Lower lobe of right lung (tissue), 2 donors: Measurements from ENCODE around the gene PKNOX2. TPM values are rescaled to one million over a fixed set of nuclear protein-coding genes. Genes with fewer than 3 reads are reported as not detected.

Experiments
- ATAC-seq, 2 donors: fragments of 200-7000 bp; cut with Tn5 transposase; one replicate each; pipeline ENCODE4 v1.9.1; 2020 to 2022; ENCODE audit warnings: mild to moderate bottlenecking in 2 of 2, moderate library complexity in 2 of 2
- DNase-seq: peaks from one replicate; pipeline ENCODE4 v3.0.0-alpha.2; 2020
- H3K27ac ChIP-seq: fragments of 200-600 bp; one replicate; pipeline ENCODE4 v1.8.0; 2022
- H3K27me3 ChIP-seq: fragments of 200-600 bp; one replicate; pipeline ENCODE4 v1.8.0; 2022; ENCODE audit warnings: low read depth
- H3K36me3 ChIP-seq: fragments of 200-600 bp; one replicate; pipeline ENCODE4 v1.8.0; 2022; ENCODE audit warnings: mild to moderate bottlenecking
- H3K4me1 ChIP-seq: fragments of 200-600 bp; one replicate; pipeline ENCODE4 v1.8.0; 2022
- H3K4me3 ChIP-seq: fragments of 200-600 bp; one replicate; pipeline ENCODE4 v1.8.0; 2022; ENCODE audit warnings: mild to moderate bottlenecking
- H3K9me3 ChIP-seq: fragments of 200-600 bp; one replicate; pipeline ENCODE4 v1.8.0; 2022
- CTCF ChIP-seq: fragments of 200-600 bp; IDR thresholded peaks from one replicate; pipeline ENCODE4 v1.8.0; 2022; ENCODE audit warnings: antibody characterized with exemption, mild to moderate bottlenecking
- intact Hi-C: fragments of 100-400 bp; cut with DNase I; formaldehyde crosslinking; loops from one replicate; pipeline ENCODE4 v1.11.0; 2022
- total RNA-seq: library from RNA; stranded (reverse); fragmentation: NEBNext Ultra II Directional; extraction: Animal tissue kit (Norgen Biotek cat#: 25700); gene quantifications from one replicate; pipeline ENCODE4 v1.2.1, GENCODE V29; 2021
- donor health status: DM: no; HTN: yes; CAD: no; lungs with severe emphysema.

The PKNOX2 gene
- total RNA-seq, 1 donor from 2014 or later: 14.4 TPM

GRCh38 chr11:125177543-125177942 is 13.0 kb downstream of the PKNOX2 start:
- Histone ChIP-seq H3K36me3 (no peaks in the 10 kb centered on the region), H3K4me1 (no peaks in the 10 kb centered on the region), H3K9me3 (no peaks in the 10 kb centered on the region), H3K4me3 (no peak overlapping the region), H3K27ac (no peak overlapping the region), H3K27me3 (peaks cover 4% of the 10 kb centered on the region)
- TF ChIP-seq CTCF: no peak
- intact Hi-C loops: no loop called here
- ATAC-seq (no peak), DNase-seq (no peak)

DNA sequence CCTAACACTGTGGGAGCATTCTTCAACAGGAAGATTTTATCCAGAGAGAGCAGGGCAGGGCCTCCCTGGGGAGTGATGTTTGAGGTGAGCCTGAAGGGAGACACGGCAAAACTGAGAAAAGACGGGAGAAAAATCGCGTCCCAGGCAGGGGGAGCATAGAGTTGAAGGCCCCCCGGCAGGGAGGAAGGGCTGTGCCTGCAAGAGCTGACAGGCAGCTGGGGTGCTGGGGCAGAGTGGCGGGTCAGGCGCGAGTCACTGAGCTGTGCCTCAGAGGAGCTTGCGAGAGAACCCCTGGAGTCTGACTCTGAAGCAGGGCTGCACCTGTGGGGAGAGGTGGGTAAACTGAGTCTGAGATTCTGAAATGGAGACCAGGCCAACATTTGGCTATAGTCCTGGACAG is 14.8 kb downstream of the PKNOX2 start:
- H3K36me3 ChIP-seq: no peaks in the 10 kb centered on the region
- no peaks in the 10 kb centered on the region for H3K9me3 ChIP-seq
- DNase-seq: no peak
- intact Hi-C loops: no loop called here
- H3K4me1 ChIP-seq: no peaks in the 10 kb centered on the region
- no peak overlapping the region for H3K4me3 ChIP-seq
- H3K27me3 ChIP-seq: peaks cover 4% of the 10 kb centered on the region
- no peak overlapping the region for H3K27ac ChIP-seq
- no peak for TF ChIP-seq CTCF
- no peak for ATAC-seq

- no peak for TF ChIP-seq CTCF
- no peaks in the 10 kb centered on the region for H3K36me3 ChIP-seq
- H3K9me3 ChIP-seq: no peaks in the 10 kb centered on the region
- intact Hi-C loops: no loop called here
- peaks cover 4% of the 10 kb centered on the region for H3K27me3 ChIP-seq
- H3K27ac ChIP-seq: no peak overlapping the region
- H3K4me3 ChIP-seq: no peak overlapping the region
- no peak for DNase-seq
- no peaks in the 10 kb centered on the region for H3K4me1 ChIP-seq
- no peak for ATAC-seq
Observed at GRCh38 chr11:125179895-125180294, 15.3 kb downstream of the PKNOX2 start.

DNA sequence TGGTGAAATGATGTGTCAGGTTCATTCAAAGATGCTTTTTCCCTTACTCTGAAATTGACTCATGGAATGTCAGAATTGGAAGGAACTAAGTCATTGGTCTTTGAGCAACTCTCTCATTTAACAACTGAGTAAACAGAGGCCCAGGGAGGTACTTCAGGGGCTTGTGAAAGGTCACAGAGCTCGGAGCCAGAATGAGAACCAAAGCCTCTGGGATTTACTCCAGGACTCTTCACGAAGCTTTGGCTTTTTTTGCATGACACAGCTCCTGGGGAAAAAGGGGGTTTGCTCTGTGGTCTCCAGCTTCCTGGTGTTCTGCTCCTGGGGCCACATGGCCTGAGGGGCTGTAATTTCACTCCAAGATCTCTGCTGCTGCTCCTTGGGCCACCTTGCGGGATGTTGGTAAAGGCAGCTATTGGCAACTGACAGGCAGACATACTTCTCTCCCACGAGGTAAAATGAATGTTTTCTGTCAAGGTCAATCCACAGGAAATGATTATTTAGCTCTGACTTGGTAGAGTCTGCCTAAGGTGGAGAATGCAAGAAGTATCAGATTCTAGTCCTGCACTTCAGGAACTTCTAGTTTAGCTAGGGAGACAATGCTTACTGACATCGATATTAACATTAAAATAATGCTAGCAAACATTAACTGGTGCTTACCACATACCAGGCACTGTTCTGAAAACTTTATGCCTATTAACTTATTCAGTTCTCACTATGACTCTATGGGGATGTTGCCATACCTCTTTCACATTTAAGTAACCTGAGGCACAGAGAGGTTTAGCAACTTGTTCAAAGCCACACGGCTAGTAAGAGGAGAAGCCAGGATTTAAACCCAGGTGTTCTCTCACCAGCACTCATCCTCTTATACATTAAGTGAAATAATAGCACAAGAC is 16.1 kb downstream of the PKNOX2 start:
- Histone ChIP-seq H3K4me3 (no peak overlapping the region), H3K27me3 (peaks cover 4% of the 10 kb centered on the region), H3K9me3 (no peaks in the 10 kb centered on the region), H3K4me1 (no peaks in the 10 kb centered on the region), H3K27ac (no peak overlapping the region), H3K36me3 (no peaks in the 10 kb centered on the region)
- no peak for ATAC-seq
- no peak for DNase-seq
- TF ChIP-seq CTCF: no peak
- intact Hi-C loops: no loop called here

DNA sequence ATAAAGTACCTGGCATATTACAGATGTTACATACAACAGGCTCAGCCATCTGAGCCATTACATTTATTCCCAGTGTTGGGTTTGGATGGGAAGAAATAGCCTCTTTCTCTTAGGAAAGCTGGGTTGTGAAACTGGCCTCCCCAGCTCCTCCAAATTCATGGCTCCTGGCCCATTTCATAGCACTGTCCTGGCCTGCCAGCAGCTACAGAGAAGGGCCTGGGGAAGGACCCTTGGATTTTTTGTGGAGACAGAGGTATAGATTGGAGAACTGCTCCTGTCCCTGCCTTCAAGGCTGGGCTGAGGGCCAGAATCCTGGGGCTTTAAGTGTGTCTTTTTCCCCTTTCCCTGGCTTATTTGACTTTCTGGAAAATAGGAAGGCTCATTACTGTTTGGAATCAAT is 18.0 kb downstream of the PKNOX2 start:
- no peaks in the 10 kb centered on the region for H3K27me3 ChIP-seq
- no peak overlapping the region for H3K27ac ChIP-seq
- no peak overlapping the region for H3K4me3 ChIP-seq
- ATAC-seq (no peak), DNase-seq (no peak)
- intact Hi-C loops: no loop called here
- H3K9me3 ChIP-seq: no peaks in the 10 kb centered on the region
- H3K36me3 ChIP-seq: no peaks in the 10 kb centered on the region
- TF ChIP-seq CTCF: no peak
- no peaks in the 10 kb centered on the region for H3K4me1 ChIP-seq
